Thoracic aorta (tissue), 2 donors: ENCODE measurements around the gene ANTXRL. TPM values are rescaled to one million over a fixed set of nuclear protein-coding genes. Genes with fewer than 3 reads are reported as not detected.
"Not testable (repeated sequence)": the region's sequence is repeated elsewhere in the genome, so short reads cannot be mapped to it uniquely, and the experiment has no call there.

Source experiments
- ATAC-seq: fragments of 150-250 bp; one replicate; pipeline ENCODE4 v1.8.0; 2017; ENCODE audit warnings: low read depth; ENCODE audit not compliant: insufficient number of reproducible peaks, low FRiP score
- DNase-seq: peaks from one replicate; pipeline ENCODE4 v3.0.0-alpha.2; 2020; ENCODE audit warnings: low spot score
- H3K27ac ChIP-seq, 2 donors: fragments of 200-600 bp; sonication (generic); 1 replicate in 1 of 2; 2 replicates in 1 of 2; pipeline ENCODE4 v1.5.1; 2016; ENCODE audit warnings: mild to moderate bottlenecking in 2 of 2, moderate library complexity in 2 of 2
- H3K27me3 ChIP-seq: fragments of 200-600 bp; sonication (generic); replicated peaks from 2 replicates; pipeline ENCODE4 v1.6.0; 2016; ENCODE audit warnings: mild to moderate bottlenecking; ENCODE audit not compliant: insufficient read depth
- H3K36me3 ChIP-seq: fragments of 200-600 bp; sonication (generic); one replicate; pipeline ENCODE4 v1.5.1; 2016
- H3K4me1 ChIP-seq, 2 donors: fragments of 200-600 bp; sonication (generic); 1 replicate in 1 of 2; 2 replicates in 1 of 2; pipeline versions ENCODE4 v1.5.1 to v1.6.0; 2016; ENCODE audit warnings: low read depth in 2 of 2, mild to moderate bottlenecking in 1 of 2; ENCODE audit not compliant: control insufficient read depth in 1 of 2
- H3K4me3 ChIP-seq: fragments of 200-600 bp; sonication (generic); 2 replicates; pipeline ENCODE4 v1.5.1; 2016; ENCODE audit warnings: mild to moderate bottlenecking
- H3K9me3 ChIP-seq: fragments of 200-600 bp; sonication (generic); 2 replicates; pipeline ENCODE4 v1.5.1; 2016
- CTCF ChIP-seq: fragments of 200-600 bp; sonication (generic); IDR thresholded peaks from one replicate; pipeline ENCODE4 v1.5.1; 2019; ENCODE audit warnings: antibody characterized with exemption
- total RNA-seq, 2 donors: library from RNA; depleted of rRNA; stranded (reverse); fragments of >200 nt; gene quantifications; one replicate each; pipeline versions ENCODE4 v1.1.0 to v1.2.3, GENCODE V29; 2016

The ANTXRL gene
- total RNA-seq, 2 donors from 2014 or later: not detected

DNA sequence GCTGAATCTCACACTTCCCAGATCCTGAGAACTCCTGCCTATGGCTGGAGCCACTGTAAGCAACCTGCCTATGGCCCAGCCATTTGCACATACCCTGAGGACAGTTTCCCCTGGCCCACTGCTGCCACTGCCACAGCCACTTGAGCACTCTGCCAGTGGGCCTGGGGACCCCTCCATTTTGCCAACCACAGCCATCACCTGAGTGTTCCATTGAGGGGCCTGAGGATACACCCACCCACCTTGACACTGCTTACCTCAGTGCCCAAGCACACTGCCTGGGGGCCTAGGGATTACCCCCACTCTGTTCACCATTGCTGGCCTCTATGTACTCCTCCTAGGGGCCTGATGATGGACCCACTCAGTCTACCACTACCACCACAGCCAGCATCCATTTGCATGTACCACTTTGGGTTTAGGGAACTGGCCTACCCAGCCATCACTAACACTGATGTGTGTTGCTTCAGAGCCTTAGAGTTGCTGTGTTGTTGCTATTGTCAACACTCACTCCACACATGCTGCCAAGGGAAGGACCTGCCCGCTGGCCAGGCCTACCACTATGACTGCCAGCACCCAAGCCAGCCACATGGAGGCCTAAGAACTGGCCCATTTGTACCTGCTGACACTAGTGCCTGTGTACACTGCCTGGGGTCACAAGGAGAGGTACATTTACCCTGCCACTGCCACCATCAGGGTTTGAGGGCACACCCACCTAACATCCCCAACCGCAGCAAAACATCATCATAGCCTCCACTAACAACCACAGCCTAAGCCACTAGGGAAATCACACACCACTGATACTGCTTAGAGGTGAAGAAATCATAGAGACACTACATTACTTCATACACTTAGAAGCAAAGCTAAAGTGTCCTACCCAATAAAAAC lies 45.9 kb upstream of the ANTXRL start:
- no peak overlapping the region for H3K4me3 ChIP-seq

DNA sequence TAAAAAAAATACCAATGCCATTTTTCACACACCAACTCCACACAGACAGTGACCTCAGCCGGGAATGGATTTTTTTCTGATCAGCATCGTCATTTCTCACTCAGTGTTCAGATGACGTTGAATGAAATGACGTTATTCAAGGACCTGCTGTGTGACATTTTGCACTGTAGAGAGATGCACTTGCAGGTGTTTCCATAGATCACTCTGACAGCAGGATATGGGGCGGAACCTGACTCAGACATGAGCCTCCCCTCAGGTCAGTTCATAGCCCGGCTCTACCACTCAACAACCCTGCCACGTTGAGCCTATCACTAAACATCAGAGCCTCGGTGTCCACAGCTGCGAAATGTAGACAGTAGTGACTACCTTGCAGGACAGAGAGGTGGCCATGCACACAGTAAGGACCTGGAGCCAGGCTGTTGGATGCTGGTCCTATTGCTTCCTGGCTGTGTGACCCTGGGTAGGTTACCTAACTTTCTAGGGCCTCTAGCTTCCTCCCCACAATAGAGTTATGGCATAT lies 41.4 kb upstream of the ANTXRL start:
- Histone ChIP-seq H3K4me3 (no peak overlapping the region), H3K4me1 (peaks cover 0 to 14% of the 10 kb centered on the region in 2 donors), H3K9me3 (no peaks in the 10 kb centered on the region), H3K36me3 (no peaks in the 10 kb centered on the region), H3K27me3 (no peaks in the 10 kb centered on the region), H3K27ac (no peak overlapping the region)
- DNase-seq (no peak), ATAC-seq (no peak)
- TF ChIP-seq CTCF: no peak

More for the DNA sequence above, 45.9 kb upstream of the ANTXRL start:
- Histone ChIP-seq H3K4me1 (no peaks in the 10 kb centered on the region), H3K9me3 (no peaks in the 10 kb centered on the region), H3K27me3 (no peaks in the 10 kb centered on the region), H3K36me3 (no peaks in the 10 kb centered on the region), H3K27ac (no peak overlapping the region)
- DNase-seq (no peak), ATAC-seq (no peak)
- no peak for TF ChIP-seq CTCF

GRCh38 chr10:46246400-46247180 lies 40.2 kb upstream of the ANTXRL start:
- peaks cover 0 to 14% of the 10 kb centered on the region in 2 donors for H3K4me1 ChIP-seq
- H3K27me3 ChIP-seq, H3K9me3 ChIP-seq, ATAC-seq, H3K27ac ChIP-seq, DNase-seq, H3K4me3 ChIP-seq, H3K36me3 ChIP-seq: not testable (repeated sequence)

- no peaks in the 10 kb centered on the region for H3K36me3 ChIP-seq
- no peak overlapping the region for H3K4me3 ChIP-seq
- ATAC-seq (no peak), DNase-seq (no peak)
- no peak overlapping the region for H3K27ac ChIP-seq
- no peaks in the 10 kb centered on the region for H3K9me3 ChIP-seq
- TF ChIP-seq CTCF: no peak
- no peaks in the 10 kb centered on the region for H3K27me3 ChIP-seq
- H3K4me1 ChIP-seq: peaks cover 0 to 14% of the 10 kb centered on the region in 2 donors
Measured at GRCh38 chr10:46247181-46247475, 39.7 kb upstream of the ANTXRL start.

DNA sequence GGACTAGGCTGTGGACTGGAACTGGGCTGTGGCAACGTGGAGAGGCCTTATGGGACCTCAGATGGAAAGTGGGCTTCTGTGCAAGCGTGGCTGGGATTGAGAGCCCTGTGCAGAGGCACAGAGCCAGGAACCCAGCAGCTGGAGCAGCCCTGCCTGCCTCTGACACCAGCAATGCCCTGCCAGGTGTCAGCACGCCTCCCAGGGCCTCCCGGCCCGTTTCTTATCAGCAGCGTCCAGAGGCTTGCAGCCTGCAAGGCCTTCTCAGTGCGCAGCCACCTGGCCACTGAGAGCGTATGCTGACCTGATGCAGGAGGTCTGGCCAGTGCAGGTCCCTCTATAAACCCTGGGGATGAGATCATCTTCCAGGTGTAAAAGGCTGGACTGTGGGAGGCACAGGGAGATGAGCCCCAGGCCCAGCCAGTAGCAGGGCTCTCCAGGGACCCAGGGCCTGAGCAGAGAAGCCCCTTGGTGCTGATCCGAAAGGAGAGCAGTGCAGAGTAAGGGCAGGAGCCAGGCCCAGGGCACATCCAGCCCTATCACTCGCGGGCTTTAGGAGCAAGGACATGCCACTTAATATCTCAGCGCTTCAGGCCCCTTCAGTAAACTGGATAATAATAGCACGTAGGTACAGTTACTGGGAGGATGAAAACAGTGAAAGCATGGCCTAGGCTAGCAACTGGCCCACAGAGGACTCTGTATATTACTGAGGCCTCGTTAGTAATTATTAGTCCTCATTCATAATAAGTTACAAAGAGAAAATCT lies 38.8 kb upstream of the ANTXRL start:
- no peak for ATAC-seq
- H3K36me3 ChIP-seq: no peaks in the 10 kb centered on the region
- H3K27ac ChIP-seq: no peak overlapping the region
- peaks cover 0 to 14% of the 10 kb centered on the region in 2 donors for H3K4me1 ChIP-seq
- no peak for TF ChIP-seq CTCF
- no peak for DNase-seq
- H3K9me3 ChIP-seq: no peaks in the 10 kb centered on the region
- H3K27me3 ChIP-seq: no peaks in the 10 kb centered on the region
- H3K4me3 ChIP-seq: no peak overlapping the region
